T-helper 17 cell (primary cell): ENCODE measurements around the gene SELENOH. TPM values are rescaled to one million over a fixed set of nuclear protein-coding genes. Genes with fewer than 3 reads are reported as not detected.
A peak's percentile ranks its signal among the peaks of the same experiment; 100 is the strongest.
"Not testable (repeated sequence)": the region's sequence is repeated elsewhere in the genome, so short reads cannot be mapped to it uniquely, and the experiment has no call there.

Source experiments
- ATAC-seq: fragments of 150-1000 bp; cut with Tn5 transposase; 2 replicates; pipeline ENCODE4 v1.10.0; 2021; ENCODE audit warnings: mild to moderate bottlenecking, moderate library complexity
- DNase-seq, 3 donors: peaks; one replicate each; pipeline versions ENCODE4 v3.0.0 to v3.0.0-alpha.2; 2020 to 2021
- H3K9me3 ChIP-seq: one replicate; pipeline ENCODE4 v1.7.0; 2013; ENCODE audit warnings: low read length, mild to moderate bottlenecking; ENCODE audit not compliant: control insufficient read depth, poor library complexity, severe bottlenecking
- H3K27ac Mint-ChIP-seq: one replicate; pipeline ENCODE4 v1.8.0; 2022; ENCODE audit warnings: mild to moderate bottlenecking, moderate library complexity, mixed read lengths
- H3K27me3 Mint-ChIP-seq: one replicate; pipeline ENCODE4 v1.8.0; 2022; ENCODE audit warnings: mixed read lengths
- H3K36me3 Mint-ChIP-seq: one replicate; pipeline ENCODE4 v1.8.0; 2022; ENCODE audit warnings: low read depth, mixed read lengths
- H3K4me1 Mint-ChIP-seq: one replicate; pipeline ENCODE4 v1.8.0; 2022; ENCODE audit warnings: mild to moderate bottlenecking, mixed read lengths
- H3K4me3 Mint-ChIP-seq: one replicate; pipeline ENCODE4 v1.8.0; 2022; ENCODE audit warnings: mild to moderate bottlenecking, moderate library complexity, mixed read lengths
- total RNA-seq, 4 donors: library from RNA in 2 of 4; stranded (reverse) in 2 of 4; gene quantifications; one replicate each; pipeline ENCODE4 v1.2.3 and lab custom pipeline; 2022 to 2026

Gene SELENOH, protein sequence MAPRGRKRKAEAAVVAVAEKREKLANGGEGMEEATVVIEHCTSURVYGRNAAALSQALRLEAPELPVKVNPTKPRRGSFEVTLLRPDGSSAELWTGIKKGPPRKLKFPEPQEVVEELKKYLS
- total RNA-seq (10 to 100 TPM; 70.0 to 72.6 TPM), total RNA-seq (lab: John Stamatoyannopoulos, UW) (7.9 to 16.2 reads per million in 2 donors)

DNA sequence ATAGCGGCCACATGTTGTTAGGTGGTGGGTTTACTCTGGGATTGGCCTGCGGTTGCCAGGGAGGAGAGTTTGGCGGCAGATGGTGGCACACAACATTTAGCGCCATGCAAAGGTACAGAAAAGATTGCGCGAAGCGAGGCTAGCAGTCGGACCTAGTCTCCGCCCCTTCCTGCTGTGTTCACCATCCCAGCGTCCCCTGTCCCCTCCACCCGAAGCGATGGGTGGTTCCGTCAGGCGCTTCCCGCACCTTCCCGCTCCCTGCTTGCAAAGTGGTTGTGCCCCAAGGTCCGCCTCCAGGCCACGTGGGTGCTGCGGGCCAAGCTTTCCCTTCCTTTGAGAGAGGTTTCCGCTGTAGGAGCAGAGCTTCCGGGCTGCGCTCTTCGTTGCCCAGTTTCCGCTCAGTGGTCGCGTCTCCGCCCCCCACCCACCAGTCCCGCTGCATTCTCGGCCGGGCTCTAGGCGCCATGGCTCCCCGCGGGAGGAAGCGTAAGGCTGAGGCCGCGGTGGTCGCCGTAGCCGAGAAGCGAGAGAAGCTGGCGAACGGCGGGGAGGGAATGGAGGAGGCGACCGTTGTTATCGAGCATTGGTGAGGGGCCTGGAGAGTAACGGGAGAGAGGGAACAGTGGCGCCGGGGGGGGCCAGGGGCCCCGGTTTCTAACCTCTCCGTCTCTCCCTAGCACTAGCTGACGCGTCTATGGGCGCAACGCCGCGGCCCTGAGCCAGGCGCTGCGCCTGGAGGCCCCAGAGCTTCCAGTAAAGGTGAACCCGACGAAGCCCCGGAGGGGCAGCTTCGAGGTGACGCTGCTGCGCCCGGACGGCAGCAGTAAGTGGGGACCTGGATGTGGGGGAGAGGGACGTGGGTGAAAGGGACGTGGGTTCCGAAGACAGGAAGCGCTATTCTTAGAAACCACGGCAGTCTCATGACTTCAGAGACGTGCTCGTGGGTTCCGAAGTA, at the start of gene SELENOH:
SELENOH (plus strand) TSS at position 360 of the 955 bp plus-strand sequence; CDS start at position 465, 105 bp downstream.
- Mint-ChIP-seq H3K36me3 (no peaks in the 10 kb centered on the region), H3K27ac (peak within 1 kb of the TSS; percentile 97), H3K4me3 (peak within 1 kb of the TSS; percentile 98), H3K27me3 (no peaks in the 10 kb centered on the region), H3K4me1 (peaks cover 24% of the 10 kb centered on the region)
- no peaks in the 10 kb centered on the region for H3K9me3 ChIP-seq
- DNase-seq = peak; percentile 78 to 84 (median 83)
- ATAC-seq = peak; percentile 91

DNA sequence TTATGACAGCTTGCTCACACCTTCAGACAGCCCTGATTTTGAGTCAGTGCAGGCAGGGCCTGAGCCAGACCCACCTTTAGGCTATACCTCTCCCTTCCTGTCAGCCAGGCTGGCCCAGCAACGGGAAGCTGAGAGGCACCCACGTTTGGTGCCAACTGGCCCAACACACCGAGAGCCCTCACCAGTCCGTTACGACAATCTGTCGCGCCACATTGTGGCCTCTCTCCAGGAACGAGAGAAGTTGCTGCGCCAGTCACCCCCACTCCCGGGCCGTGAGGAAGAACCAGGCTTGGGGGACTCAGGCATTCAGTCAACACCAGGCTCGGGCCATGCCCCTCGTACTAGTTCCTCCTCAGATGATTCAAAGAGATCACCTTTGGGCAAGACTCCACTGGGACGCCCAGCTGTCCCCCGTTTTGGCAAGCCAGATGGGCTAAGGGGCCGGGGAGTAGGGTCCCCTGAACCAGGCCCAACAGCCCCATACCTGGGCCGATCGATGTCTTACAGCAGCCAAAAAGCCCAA, 42.4 kb upstream of the SELENOH start:
- Mint-ChIP-seq H3K27ac (no peak overlapping the region), H3K4me1 (no peaks in the 10 kb centered on the region), H3K4me3 (no peak overlapping the region), H3K27me3 (no peaks in the 10 kb centered on the region), H3K36me3 (peaks cover 7% of the 10 kb centered on the region)
- no peaks in the 10 kb centered on the region for H3K9me3 ChIP-seq
- DNase-seq = no peak
- no peak for ATAC-seq

DNA sequence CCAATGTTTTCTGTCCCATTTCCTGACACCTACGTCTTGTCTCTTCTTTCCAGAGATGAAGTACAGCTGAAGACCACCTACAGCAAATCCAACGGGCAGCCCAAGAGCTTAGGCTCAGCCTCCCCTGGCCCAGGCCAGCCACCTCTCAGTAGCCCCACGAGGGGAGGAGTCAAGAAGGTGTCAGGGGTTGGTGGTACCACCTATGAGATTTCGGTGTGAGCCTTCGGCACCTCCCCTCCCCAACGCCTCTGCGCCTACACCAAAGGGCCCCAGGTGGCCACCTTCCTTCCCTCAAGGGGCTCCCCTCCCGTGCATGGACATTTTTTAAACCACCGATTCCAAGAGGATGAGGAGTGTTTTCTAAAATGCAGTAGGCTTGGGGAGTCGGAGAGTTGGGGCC, 41.5 kb upstream of the SELENOH start:
- Mint-ChIP-seq H3K27ac (peak overlapping the region; percentile 2), H3K36me3 (peaks cover 10% of the 10 kb centered on the region), H3K4me3 (no peak overlapping the region), H3K27me3 (no peaks in the 10 kb centered on the region), H3K4me1 (no peaks in the 10 kb centered on the region)
- ATAC-seq (peak; percentile 28), DNase-seq (no peak)
- H3K9me3 ChIP-seq = no peaks in the 10 kb centered on the region

DNA sequence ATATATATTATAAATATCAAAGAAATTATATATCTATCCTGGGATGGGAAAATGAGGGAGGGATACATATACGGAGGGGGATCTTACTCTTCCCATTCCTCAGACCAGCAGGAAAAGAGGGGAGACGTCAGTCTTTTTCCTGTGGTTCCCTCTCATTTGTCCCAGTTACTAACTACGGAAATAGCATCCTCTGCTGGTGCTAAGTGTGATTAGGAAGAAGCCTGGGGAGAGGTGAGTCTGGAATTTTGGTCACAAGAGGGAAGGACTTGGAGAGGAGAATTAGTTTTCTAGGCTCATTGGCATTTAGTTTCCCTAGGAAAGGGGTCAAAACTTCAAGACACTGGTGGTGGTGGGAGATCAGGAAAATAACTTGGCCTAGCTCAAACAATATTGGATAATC, 40.9 kb upstream of the SELENOH start:
- DNase-seq (no peak), ATAC-seq (no peak)
- H3K27me3 Mint-ChIP-seq = no peaks in the 10 kb centered on the region
- H3K4me1 Mint-ChIP-seq = no peaks in the 10 kb centered on the region
- H3K9me3 ChIP-seq = no peaks in the 10 kb centered on the region
- H3K36me3 Mint-ChIP-seq = peaks cover 10% of the 10 kb centered on the region
- H3K4me3 Mint-ChIP-seq = no peak overlapping the region
- H3K27ac Mint-ChIP-seq = no peak overlapping the region

DNA sequence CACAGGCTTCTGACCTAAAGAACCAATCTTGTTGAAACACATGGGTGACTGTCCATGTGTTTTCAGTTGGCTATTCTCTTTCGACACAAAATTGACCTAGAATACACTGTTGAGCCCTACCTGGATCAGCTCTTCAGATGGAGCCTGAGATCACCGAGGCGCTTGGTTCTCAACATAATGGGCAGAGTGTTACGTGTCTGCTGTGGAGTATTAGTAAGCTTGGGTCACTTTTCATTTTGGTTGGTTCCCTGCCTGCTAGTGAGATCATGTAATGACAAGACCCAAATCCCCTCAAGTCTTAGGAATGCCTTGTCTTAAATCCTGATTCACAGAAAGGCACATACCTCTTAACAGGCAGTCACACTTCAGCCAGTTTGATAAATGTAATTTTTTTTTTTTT, 38.0 kb upstream of the SELENOH start:
- Mint-ChIP-seq H3K36me3 (peaks cover 8% of the 10 kb centered on the region), H3K4me3 (no peak overlapping the region), H3K27me3 (no peaks in the 10 kb centered on the region), H3K27ac (no peak overlapping the region), H3K4me1 (peaks cover 6% of the 10 kb centered on the region)
- H3K9me3 ChIP-seq = no peaks in the 10 kb centered on the region
- DNase-seq = no peak
- no peak for ATAC-seq

DNA sequence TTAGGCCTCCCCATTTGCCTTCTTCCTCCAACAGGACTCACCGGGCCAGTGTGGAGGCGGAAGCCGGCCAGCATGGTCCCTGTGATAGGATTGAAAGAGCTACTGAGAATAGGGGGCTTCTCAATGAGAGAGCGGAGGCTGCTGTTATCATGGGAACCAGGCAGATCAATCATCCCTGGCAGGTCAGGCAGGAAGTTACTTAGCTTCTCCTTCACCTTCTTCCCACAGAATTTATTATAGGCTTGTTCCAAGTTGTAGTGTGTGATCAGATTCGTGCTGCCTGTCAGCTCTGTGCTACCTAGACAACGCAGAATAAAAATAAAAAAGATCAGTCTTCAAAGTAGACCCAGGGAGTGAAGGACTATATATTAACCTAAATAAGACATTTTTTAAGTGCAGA, 36.4 kb upstream of the SELENOH start:
- H3K4me1 Mint-ChIP-seq = peaks cover 11% of the 10 kb centered on the region
- H3K36me3 Mint-ChIP-seq = peaks cover 7% of the 10 kb centered on the region
- no peaks in the 10 kb centered on the region for H3K27me3 Mint-ChIP-seq
- H3K27ac Mint-ChIP-seq = peak overlapping the region; percentile 67
- no peak for DNase-seq
- no peak for ATAC-seq
- H3K9me3 ChIP-seq = no peaks in the 10 kb centered on the region
- H3K4me3 Mint-ChIP-seq = no peak overlapping the region

DNA sequence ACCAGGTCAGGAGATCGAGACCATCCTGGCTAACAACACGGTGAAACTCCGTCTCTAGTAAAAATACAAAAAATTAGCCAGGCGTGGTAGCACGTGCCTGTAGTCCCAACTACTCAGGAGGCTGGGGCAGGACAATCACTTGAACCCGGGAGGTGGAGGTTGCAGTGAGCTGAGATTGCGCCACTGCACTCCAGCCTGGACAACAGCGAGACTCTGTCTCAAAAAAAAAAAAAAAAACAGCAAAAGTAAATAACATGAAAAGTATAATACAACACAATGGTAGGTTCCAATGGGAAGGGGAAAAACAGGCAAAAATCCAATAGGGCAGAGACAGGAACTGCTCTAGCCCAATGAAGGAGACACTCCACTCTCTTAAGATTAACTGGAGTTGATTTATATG, 35.9 kb upstream of the SELENOH start:
- ATAC-seq, H3K27ac Mint-ChIP-seq, H3K4me3 Mint-ChIP-seq, H3K27me3 Mint-ChIP-seq, H3K9me3 ChIP-seq, H3K36me3 Mint-ChIP-seq, DNase-seq: not testable (repeated sequence)
- H3K4me1 Mint-ChIP-seq = peaks cover 13% of the 10 kb centered on the region

DNA sequence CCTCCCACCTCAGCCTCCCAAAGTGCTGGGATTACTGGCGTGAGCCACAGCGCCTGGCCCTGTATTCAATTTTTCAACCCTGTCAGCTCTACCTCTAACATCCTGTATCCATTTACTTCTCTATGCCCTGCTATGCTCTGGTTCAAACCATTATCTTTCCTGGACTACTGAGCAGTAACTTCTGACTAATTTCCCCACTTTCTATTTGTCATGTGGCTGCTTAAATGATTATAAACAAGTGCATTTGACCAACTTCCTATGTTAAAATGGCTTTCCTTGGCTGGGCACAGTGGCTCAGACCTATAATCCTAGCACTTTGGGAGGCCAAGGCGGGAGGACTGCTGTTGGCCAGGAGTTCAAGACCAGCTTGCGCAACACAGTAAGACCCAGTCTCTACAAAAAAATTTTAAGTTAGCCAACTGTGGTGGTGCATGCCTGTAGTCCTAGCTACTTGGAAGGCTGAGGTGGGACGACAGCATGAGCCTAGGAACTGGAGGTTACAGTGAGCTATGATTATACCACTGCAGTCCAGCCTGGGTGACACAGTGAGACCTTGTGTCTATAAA, 31.4 kb upstream of the SELENOH start:
- no peaks in the 10 kb centered on the region for H3K27me3 Mint-ChIP-seq
- H3K4me1 Mint-ChIP-seq = peaks cover 36% of the 10 kb centered on the region
- no peak for ATAC-seq
- no peaks in the 10 kb centered on the region for H3K9me3 ChIP-seq
- H3K27ac Mint-ChIP-seq = peak overlapping the region; percentile 96
- no peak for DNase-seq
- no peak overlapping the region for H3K4me3 Mint-ChIP-seq
- H3K36me3 Mint-ChIP-seq = peaks cover 4% of the 10 kb centered on the region

DNA sequence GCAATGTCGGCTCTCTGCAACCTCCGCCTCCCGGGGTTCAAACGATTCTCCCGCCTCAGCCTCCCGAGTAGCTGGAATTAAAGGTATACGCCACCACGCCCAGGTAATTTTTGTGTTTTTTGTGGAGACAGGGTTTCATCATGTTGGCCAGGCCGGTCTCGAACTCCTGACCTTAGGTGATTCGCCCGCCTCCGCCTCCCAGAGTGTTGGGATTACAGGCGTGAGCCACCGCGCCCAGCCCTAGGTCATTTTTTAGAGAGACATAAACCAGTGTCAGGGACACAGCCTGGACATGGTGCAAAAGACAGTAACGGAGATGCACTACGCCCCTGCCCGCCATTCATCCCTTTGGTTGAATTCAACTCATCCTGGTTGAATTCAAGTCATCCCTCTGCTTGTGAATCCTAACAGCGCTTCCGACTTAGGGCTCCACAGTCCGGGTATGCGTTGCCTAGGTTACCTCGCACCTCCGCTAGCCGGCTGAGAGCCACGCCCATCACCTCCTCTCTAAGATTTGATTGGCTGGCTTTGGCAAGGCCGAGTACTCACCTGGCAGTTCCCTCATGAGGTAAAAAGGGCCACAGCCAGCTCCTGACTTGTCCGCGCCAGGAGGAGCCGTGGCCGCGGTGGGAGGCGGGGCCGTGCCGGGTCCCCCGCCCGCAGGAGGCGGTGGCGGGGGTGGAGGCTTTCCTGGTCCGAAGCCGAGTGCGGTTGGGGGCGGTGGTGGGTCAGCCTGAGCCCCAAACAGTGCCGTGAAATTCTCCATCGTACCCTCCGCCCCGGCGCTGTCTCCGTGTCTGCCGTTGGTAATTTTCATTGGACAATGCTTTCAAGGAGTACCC, 29.7 kb upstream of the SELENOH start, which contains the start of gene MED19:
MED19 (minus strand) TSS at position 802 of the 842 bp plus-strand sequence; CDS start at position 766, 36 bp downstream.
- H3K4me1 Mint-ChIP-seq = peaks cover 36% of the 10 kb centered on the region

DNA sequence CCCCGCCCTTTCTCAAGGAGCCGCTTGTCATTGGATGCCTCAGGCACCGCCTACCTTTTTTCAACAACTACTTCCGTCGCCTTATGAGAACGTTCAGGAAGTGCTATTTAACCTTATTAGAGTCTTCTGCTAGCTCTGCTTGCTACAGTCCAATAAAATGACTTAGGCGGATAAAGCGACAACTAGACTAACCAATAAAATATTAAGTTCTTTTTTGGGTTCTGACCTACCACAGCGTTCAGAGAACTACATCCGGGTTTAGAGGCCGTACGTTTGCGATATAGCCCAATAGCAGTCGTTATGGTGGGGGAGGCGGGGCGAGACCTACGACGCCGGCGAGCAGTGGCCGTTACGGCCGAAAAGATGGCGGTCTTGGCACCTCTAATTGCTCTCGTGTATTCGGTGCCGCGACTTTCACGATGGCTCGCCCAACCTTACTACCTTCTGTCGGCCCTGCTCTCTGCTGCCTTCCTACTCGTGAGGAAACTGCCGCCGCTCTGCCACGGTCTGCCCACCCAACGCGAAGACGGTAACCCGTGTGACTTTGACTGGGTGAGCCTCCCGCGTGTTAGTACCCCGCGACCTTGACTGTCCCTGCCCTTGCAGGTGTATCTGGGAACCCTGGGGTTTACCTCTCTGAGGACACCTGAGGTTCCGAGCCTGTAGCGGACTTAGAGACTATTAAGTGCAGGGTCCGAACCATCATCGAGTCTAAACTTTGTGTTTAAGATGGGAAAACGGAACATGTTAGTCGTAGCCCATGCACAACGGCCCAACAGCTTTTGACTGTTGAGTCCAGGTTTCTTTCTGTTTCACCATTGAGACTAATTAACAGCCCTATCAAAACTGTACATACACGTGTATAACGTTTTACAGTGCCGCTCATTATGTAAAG, 28.8 kb upstream of the SELENOH start, which contains the start of gene TMX2:
TMX2 (plus strand) TSS at position 338 of the 895 bp plus-strand sequence; CDS start at position 364, 26 bp downstream.
- peak within 1 kb of the TSS; percentile 95 for H3K4me3 Mint-ChIP-seq
- H3K27ac Mint-ChIP-seq = peak within 1 kb of the TSS; percentile 96
- peaks cover 4% of the 10 kb centered on the region for H3K36me3 Mint-ChIP-seq
- peaks cover 34% of the 10 kb centered on the region for H3K4me1 Mint-ChIP-seq
- peak; percentile 76 to 83 (median 81) for DNase-seq
- no peaks in the 10 kb centered on the region for H3K9me3 ChIP-seq
- ATAC-seq = peak; percentile 90
- H3K27me3 Mint-ChIP-seq = no peaks in the 10 kb centered on the region

More for the DNA sequence above, 29.7 kb upstream of the SELENOH start, which contains the start of gene MED19:
- peaks cover 4% of the 10 kb centered on the region for H3K36me3 Mint-ChIP-seq
- DNase-seq (peak; percentile 59 to 76 (median 62)), ATAC-seq (peak; percentile 59)
- no peaks in the 10 kb centered on the region for H3K9me3 ChIP-seq
- peak within 1 kb of the TSS; percentile 95 for H3K4me3 Mint-ChIP-seq
- H3K27ac Mint-ChIP-seq = peak within 1 kb of the TSS; percentile 96
- no peaks in the 10 kb centered on the region for H3K27me3 Mint-ChIP-seq

DNA sequence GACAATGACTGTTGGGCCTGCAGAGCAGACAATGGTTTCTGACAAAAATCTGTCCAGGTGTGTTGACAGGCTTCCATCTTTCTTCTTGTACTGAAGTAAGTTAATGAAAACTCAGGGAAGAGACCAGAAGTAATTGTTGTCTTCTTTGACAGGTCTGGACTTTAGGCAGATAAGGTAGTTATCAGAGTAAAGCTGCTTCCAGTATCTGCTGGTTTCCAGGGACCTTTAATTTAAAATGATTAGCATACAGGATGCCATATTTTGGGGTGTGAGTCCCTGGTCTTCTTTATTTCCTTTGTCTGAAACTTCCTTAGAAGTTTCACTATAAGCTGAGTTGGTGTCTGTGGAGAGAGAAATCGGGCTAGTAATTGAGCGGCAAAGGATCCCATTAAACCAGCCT, 27.5 kb upstream of the SELENOH start:
- H3K27ac Mint-ChIP-seq = peak overlapping the region; percentile 96
- no peak for ATAC-seq
- no peaks in the 10 kb centered on the region for H3K27me3 Mint-ChIP-seq
- H3K36me3 Mint-ChIP-seq = no peaks in the 10 kb centered on the region
- H3K4me3 Mint-ChIP-seq = peak overlapping the region; percentile 95
- peaks cover 28% of the 10 kb centered on the region for H3K4me1 Mint-ChIP-seq
- no peaks in the 10 kb centered on the region for H3K9me3 ChIP-seq
- no peak for DNase-seq
